ENCODE results near the gene POLK. TPM values are rescaled to one million over a fixed set of nuclear protein-coding genes. Genes with fewer than 3 reads are reported as not detected.

POLK gene
- total and polyA plus RNA-seq, 2 of the 8 experiments (the other 6 are each of a cell fraction or from before 2014, with no cell fraction given) = 2.0 to 9.0 TPM

- TF ChIP-seq, protein P1, sequence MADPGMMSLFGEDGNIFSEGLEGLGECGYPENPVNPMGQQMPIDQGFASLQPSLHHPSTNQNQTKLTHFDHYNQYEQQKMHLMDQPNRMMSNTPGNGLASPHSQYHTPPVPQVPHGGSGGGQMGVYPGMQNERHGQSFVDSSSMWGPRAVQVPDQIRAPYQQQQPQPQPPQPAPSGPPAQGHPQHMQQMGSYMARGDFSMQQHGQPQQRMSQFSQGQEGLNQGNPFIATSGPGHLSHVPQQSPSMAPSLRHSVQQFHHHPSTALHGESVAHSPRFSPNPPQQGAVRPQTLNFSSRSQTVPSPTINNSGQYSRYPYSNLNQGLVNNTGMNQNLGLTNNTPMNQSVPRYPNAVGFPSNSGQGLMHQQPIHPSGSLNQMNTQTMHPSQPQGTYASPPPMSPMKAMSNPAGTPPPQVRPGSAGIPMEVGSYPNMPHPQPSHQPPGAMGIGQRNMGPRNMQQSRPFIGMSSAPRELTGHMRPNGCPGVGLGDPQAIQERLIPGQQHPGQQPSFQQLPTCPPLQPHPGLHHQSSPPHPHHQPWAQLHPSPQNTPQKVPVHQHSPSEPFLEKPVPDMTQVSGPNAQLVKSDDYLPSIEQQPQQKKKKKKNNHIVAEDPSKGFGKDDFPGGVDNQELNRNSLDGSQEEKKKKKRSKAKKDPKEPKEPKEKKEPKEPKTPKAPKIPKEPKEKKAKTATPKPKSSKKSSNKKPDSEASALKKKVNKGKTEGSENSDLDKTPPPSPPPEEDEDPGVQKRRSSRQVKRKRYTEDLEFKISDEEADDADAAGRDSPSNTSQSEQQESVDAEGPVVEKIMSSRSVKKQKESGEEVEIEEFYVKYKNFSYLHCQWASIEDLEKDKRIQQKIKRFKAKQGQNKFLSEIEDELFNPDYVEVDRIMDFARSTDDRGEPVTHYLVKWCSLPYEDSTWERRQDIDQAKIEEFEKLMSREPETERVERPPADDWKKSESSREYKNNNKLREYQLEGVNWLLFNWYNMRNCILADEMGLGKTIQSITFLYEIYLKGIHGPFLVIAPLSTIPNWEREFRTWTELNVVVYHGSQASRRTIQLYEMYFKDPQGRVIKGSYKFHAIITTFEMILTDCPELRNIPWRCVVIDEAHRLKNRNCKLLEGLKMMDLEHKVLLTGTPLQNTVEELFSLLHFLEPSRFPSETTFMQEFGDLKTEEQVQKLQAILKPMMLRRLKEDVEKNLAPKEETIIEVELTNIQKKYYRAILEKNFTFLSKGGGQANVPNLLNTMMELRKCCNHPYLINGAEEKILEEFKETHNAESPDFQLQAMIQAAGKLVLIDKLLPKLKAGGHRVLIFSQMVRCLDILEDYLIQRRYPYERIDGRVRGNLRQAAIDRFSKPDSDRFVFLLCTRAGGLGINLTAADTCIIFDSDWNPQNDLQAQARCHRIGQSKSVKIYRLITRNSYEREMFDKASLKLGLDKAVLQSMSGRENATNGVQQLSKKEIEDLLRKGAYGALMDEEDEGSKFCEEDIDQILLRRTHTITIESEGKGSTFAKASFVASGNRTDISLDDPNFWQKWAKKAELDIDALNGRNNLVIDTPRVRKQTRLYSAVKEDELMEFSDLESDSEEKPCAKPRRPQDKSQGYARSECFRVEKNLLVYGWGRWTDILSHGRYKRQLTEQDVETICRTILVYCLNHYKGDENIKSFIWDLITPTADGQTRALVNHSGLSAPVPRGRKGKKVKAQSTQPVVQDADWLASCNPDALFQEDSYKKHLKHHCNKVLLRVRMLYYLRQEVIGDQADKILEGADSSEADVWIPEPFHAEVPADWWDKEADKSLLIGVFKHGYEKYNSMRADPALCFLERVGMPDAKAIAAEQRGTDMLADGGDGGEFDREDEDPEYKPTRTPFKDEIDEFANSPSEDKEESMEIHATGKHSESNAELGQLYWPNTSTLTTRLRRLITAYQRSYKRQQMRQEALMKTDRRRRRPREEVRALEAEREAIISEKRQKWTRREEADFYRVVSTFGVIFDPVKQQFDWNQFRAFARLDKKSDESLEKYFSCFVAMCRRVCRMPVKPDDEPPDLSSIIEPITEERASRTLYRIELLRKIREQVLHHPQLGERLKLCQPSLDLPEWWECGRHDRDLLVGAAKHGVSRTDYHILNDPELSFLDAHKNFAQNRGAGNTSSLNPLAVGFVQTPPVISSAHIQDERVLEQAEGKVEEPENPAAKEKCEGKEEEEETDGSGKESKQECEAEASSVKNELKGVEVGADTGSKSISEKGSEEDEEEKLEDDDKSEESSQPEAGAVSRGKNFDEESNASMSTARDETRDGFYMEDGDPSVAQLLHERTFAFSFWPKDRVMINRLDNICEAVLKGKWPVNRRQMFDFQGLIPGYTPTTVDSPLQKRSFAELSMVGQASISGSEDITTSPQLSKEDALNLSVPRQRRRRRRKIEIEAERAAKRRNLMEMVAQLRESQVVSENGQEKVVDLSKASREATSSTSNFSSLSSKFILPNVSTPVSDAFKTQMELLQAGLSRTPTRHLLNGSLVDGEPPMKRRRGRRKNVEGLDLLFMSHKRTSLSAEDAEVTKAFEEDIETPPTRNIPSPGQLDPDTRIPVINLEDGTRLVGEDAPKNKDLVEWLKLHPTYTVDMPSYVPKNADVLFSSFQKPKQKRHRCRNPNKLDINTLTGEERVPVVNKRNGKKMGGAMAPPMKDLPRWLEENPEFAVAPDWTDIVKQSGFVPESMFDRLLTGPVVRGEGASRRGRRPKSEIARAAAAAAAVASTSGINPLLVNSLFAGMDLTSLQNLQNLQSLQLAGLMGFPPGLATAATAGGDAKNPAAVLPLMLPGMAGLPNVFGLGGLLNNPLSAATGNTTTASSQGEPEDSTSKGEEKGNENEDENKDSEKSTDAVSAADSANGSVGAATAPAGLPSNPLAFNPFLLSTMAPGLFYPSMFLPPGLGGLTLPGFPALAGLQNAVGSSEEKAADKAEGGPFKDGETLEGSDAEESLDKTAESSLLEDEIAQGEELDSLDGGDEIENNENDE (IDR thresholded peaks at IDR 0.05; ENCODE audit: insufficient replicate concordance, low read length) = no peak
- TF ChIP-seq SRF (IDR thresholded peaks at IDR 0.05; ENCODE audit: low read depth, low read length) (no peak), RAD21 (IDR thresholded peaks at IDR 0.05 in 1 of 2, conservative IDR thresholded peaks at IDR 0.05 in 1 of 2; ENCODE audit: low read depth in 2 of 2, low read length in 2 of 2) (0 out of 4 replicates have a peak, but pooled peaks of 1 of the 2 experiments have one; percentile 2)
Observed at GRCh38 chr5:75536694-75537360, 25.1 kb downstream of the POLK start (continued).
